ENCODE results near the gene DNASE2.

DNA sequence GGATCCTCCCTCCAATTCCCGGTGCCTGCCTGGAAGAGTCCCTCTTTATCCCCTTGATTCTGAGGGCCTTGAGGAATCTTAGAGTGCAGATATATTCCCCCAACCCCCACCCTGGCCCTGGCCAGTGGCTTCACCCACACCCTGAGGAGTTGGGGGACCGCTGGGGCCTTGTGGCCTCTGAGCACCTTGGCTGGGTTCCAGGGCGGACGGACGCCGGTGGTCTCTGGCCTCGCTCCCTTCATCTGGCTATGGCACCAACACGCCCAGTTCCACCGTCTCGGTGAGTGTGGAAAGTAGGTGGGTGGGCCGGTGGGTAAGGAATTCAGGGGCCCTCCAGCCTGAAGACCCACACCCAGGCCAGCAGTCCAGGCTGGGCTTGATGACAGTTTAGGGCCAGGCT, 37.9 kb downstream of the DNASE2 start:
- TF ChIP-seq, protein P1, sequence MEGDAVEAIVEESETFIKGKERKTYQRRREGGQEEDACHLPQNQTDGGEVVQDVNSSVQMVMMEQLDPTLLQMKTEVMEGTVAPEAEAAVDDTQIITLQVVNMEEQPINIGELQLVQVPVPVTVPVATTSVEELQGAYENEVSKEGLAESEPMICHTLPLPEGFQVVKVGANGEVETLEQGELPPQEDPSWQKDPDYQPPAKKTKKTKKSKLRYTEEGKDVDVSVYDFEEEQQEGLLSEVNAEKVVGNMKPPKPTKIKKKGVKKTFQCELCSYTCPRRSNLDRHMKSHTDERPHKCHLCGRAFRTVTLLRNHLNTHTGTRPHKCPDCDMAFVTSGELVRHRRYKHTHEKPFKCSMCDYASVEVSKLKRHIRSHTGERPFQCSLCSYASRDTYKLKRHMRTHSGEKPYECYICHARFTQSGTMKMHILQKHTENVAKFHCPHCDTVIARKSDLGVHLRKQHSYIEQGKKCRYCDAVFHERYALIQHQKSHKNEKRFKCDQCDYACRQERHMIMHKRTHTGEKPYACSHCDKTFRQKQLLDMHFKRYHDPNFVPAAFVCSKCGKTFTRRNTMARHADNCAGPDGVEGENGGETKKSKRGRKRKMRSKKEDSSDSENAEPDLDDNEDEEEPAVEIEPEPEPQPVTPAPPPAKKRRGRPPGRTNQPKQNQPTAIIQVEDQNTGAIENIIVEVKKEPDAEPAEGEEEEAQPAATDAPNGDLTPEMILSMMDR (IDR thresholded peaks at IDR 0.05): no peak
- TF ChIP-seq POLR2A (IDR thresholded peaks at IDR 0.05): no peak

All from heart left ventricle (tissue), 13 donors.